Measurements from ENCODE around the gene OR8G5.

The OR8G5 gene

DNA sequence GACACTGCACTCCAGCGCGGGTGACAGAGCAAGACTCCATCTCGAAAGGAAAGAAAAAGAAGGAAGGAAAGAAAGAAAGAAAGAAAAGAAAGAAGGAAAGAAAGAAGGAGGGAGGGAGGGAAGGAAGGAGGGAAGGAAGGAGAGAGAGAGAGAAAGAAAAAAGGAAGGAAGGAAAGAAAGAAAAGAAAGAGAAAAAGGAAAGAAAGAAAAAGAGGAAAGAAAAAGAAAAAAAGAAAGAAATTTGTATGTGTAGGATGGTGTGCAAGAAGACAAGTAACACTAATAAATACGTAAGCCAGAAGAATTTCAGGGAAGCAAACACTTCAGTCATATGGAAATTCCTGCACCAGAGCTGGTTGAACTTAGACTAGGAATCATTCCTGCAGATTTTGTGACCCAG lies 57.0 kb downstream of the OR8G5 start:
- H3K27ac ChIP-seq: no peak overlapping the region
- TF ChIP-seq, protein P1, sequence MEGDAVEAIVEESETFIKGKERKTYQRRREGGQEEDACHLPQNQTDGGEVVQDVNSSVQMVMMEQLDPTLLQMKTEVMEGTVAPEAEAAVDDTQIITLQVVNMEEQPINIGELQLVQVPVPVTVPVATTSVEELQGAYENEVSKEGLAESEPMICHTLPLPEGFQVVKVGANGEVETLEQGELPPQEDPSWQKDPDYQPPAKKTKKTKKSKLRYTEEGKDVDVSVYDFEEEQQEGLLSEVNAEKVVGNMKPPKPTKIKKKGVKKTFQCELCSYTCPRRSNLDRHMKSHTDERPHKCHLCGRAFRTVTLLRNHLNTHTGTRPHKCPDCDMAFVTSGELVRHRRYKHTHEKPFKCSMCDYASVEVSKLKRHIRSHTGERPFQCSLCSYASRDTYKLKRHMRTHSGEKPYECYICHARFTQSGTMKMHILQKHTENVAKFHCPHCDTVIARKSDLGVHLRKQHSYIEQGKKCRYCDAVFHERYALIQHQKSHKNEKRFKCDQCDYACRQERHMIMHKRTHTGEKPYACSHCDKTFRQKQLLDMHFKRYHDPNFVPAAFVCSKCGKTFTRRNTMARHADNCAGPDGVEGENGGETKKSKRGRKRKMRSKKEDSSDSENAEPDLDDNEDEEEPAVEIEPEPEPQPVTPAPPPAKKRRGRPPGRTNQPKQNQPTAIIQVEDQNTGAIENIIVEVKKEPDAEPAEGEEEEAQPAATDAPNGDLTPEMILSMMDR (conservative IDR thresholded peaks at IDR 0.05): no peak
- TF ChIP-seq ZFX (IDR thresholded peaks at IDR 0.05): no peak

DNA sequence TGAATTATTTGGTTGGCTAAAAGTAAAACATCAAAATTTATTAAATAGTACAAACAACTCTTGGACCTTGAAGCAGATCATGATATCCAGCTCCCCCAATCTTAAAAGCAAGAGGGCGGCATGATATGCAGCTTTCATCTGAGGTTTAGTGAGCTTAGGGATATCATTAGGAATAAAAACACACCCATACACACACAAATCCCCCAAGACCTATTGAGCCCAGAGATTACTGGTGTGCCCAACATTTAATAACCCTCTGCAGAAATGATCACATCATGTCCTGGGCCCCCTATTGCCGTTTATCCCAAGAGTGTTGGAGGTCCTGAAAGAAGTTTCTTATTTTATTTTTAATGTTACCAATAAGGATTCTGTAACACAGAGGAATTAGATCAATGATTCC lies 57.7 kb downstream of the OR8G5 start, which contains the start of gene OR8D1:
TSS of gene OR8D1 (minus strand) at position 101 of the 400 bp plus-strand sequence. CDS start 3,183 bp downstream, outside the sequence.
- no peak within 1 kb of the TSS for H3K27ac ChIP-seq
- TF ChIP-seq, protein P1 (conservative IDR thresholded peaks at IDR 0.05): no peak
- no peak for TF ChIP-seq ZFX (IDR thresholded peaks at IDR 0.05)

DNA sequence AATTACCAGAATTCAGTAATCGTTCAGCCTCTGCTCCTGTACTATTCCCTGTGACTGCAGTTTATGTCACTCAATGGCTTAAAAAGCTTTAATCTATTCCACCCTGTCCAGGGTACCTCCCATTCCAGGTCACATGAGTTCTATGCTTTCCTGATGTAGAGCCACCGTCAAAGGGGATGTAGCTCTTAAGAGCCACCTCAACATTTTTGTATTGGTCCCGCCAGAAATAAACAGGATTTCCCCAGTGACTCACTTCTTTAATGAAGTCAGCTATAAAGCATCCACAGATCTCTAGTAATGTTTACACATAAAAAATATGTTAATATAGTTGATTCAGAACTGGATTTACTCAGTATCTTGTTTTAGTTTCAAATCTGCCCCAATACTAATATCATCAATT lies 58.9 kb downstream of the OR8G5 start:
- TF ChIP-seq, protein P1 (conservative IDR thresholded peaks at IDR 0.05): no peak
- no peak overlapping the region for H3K27ac ChIP-seq
